GM12878 (cell line): Measurements from ENCODE around the gene MRPL12.

Experiments used
- ETV6 ChIP-seq, 2 experiments: fragments of 450-650 bp in 1 of 2; IDR thresholded peaks in 1 of 2; conservative IDR thresholded peaks in 1 of 2; 2 replicates each; pipeline ENCODE4 v1.6.1; 2014; ENCODE audit warnings: antibody characterized with exemption in 1 of 2, borderline replicate concordance in 1 of 2, low read depth in 1 of 2, mild to moderate bottlenecking in 1 of 2, moderate library complexity in 1 of 2
- HDAC2 ChIP-seq: fragments of 200-600 bp; sonication (generic); IDR thresholded peaks from 2 replicates; pipeline ENCODE4 v1.6.1; 2017
- YY1 ChIP-seq: IDR thresholded peaks from 2 replicates; pipeline ENCODE4 v1.6.1; 2011; ENCODE audit warnings: low read depth, mild to moderate bottlenecking, low read length
- ZNF384 ChIP-seq: IDR thresholded peaks from 2 replicates; pipeline ENCODE4 v1.6.1; 2012; ENCODE audit warnings: low read depth, mild to moderate bottlenecking, low read length, improper control_type of control experiment, borderline replicate concordance
- ZSCAN29 ChIP-seq: fragments of 450-650 bp; IDR thresholded peaks from 2 replicates; pipeline ENCODE4 v1.6.1; 2017; ENCODE audit warnings: mild to moderate bottlenecking, moderate library complexity
- TF ChIP-seq, protein P1 (sequence below): IDR thresholded peaks from 2 replicates; pipeline ENCODE4 v1.6.1; 2011; ENCODE audit warnings: low read depth, mild to moderate bottlenecking, low read length, moderate library complexity, borderline replicate concordance; ENCODE audit errors: extremely low read depth
- TF ChIP-seq, protein P2 (sequence below), 3 experiments: IDR thresholded peaks in 2 of 3; conservative IDR thresholded peaks in 1 of 3; 2 replicates each; pipeline ENCODE4 v1.5.1; 2011; ENCODE audit warnings: low read depth in 3 of 3, low read length in 3 of 3, mild to moderate bottlenecking in 3 of 3, control low read depth in 2 of 3, moderate library complexity in 2 of 3, inconsistent platforms in 1 of 3, mixed read lengths in 1 of 3; ENCODE audit not compliant: control insufficient read depth in 2 of 3, insufficient read depth in 1 of 3; ENCODE audit errors: extremely low read depth in 1 of 3
- TF ChIP-seq, protein P3 (sequence below): IDR thresholded peaks from 2 replicates; pipeline ENCODE4 v1.6.1; 2011; ENCODE audit warnings: low read depth, low read length, improper control_type of control experiment, borderline replicate concordance
- TF ChIP-seq, protein P4 (sequence below): IDR thresholded peaks from 2 replicates; pipeline ENCODE4 v1.6.1; 2012; ENCODE audit warnings: mild to moderate bottlenecking, low read depth, low read length

DNA sequence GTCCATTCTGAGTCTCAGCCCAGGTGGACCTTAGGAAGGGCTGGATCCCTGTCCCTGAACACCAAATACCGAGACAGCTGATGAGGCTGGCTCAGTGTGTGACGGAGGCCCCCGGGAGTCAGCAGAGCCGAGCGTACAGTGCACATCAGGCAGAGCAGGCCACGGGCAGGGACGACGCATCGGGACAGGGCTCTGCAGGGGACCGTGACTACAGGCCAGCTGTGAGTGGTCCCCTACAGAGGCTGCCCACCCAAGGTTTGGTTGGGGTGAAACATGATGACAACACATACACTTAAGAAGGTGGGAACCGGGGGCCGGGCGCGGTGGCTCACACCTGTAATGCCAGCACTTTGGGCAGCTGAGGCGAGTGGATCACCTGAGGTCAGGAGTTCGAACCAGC lies 30.2 kb upstream of the MRPL12 start:
- TF ChIP-seq, protein P1, sequence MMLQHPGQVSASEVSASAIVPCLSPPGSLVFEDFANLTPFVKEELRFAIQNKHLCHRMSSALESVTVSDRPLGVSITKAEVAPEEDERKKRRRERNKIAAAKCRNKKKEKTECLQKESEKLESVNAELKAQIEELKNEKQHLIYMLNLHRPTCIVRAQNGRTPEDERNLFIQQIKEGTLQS = no peak
- TF ChIP-seq ETV6 (conservative IDR thresholded peaks at IDR 0.05 in 1 of 2, IDR thresholded peaks at IDR 0.05 in 1 of 2; ENCODE audit: borderline replicate concordance in 1 of 2, low read depth in 1 of 2) (no peak), ZSCAN29 (no peak), YY1 (no peak), HDAC2 (no peak), ZNF384 (no peak)
- TF ChIP-seq, protein P2, sequence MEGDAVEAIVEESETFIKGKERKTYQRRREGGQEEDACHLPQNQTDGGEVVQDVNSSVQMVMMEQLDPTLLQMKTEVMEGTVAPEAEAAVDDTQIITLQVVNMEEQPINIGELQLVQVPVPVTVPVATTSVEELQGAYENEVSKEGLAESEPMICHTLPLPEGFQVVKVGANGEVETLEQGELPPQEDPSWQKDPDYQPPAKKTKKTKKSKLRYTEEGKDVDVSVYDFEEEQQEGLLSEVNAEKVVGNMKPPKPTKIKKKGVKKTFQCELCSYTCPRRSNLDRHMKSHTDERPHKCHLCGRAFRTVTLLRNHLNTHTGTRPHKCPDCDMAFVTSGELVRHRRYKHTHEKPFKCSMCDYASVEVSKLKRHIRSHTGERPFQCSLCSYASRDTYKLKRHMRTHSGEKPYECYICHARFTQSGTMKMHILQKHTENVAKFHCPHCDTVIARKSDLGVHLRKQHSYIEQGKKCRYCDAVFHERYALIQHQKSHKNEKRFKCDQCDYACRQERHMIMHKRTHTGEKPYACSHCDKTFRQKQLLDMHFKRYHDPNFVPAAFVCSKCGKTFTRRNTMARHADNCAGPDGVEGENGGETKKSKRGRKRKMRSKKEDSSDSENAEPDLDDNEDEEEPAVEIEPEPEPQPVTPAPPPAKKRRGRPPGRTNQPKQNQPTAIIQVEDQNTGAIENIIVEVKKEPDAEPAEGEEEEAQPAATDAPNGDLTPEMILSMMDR (IDR thresholded peaks at IDR 0.05 in 2 of 3, conservative IDR thresholded peaks at IDR 0.05 in 1 of 3; ENCODE audit: control insufficient read depth in 2 of 3, extremely low read depth in 1 of 3, insufficient read depth in 1 of 3, low read depth in 3 of 3, low read length in 3 of 3) = no peak
- TF ChIP-seq, protein P3, sequence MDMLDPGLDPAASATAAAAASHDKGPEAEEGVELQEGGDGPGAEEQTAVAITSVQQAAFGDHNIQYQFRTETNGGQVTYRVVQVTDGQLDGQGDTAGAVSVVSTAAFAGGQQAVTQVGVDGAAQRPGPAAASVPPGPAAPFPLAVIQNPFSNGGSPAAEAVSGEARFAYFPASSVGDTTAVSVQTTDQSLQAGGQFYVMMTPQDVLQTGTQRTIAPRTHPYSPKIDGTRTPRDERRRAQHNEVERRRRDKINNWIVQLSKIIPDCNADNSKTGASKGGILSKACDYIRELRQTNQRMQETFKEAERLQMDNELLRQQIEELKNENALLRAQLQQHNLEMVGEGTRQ = no peak
- TF ChIP-seq, protein P4, sequence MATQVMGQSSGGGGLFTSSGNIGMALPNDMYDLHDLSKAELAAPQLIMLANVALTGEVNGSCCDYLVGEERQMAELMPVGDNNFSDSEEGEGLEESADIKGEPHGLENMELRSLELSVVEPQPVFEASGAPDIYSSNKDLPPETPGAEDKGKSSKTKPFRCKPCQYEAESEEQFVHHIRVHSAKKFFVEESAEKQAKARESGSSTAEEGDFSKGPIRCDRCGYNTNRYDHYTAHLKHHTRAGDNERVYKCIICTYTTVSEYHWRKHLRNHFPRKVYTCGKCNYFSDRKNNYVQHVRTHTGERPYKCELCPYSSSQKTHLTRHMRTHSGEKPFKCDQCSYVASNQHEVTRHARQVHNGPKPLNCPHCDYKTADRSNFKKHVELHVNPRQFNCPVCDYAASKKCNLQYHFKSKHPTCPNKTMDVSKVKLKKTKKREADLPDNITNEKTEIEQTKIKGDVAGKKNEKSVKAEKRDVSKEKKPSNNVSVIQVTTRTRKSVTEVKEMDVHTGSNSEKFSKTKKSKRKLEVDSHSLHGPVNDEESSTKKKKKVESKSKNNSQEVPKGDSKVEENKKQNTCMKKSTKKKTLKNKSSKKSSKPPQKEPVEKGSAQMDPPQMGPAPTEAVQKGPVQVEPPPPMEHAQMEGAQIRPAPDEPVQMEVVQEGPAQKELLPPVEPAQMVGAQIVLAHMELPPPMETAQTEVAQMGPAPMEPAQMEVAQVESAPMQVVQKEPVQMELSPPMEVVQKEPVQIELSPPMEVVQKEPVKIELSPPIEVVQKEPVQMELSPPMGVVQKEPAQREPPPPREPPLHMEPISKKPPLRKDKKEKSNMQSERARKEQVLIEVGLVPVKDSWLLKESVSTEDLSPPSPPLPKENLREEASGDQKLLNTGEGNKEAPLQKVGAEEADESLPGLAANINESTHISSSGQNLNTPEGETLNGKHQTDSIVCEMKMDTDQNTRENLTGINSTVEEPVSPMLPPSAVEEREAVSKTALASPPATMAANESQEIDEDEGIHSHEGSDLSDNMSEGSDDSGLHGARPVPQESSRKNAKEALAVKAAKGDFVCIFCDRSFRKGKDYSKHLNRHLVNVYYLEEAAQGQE = no peak
